ENCODE data around the gene PHACTR1.

- TF ChIP-seq POLR2A (IDR thresholded peaks at IDR 0.05; ENCODE audit: low read depth, low read length) = no peak
- no peak for TF ChIP-seq TAF1 (IDR thresholded peaks at IDR 0.05; ENCODE audit: low read depth, low read length)
- no peak for TF ChIP-seq POLR2AphosphoS5 (IDR thresholded peaks at IDR 0.05; ENCODE audit: low read depth, low read length)
These were observed 399.6 kb downstream of the PHACTR1 start for GRCh38 chr6:13116155-13116554.

Data from GM12891 (cell line).